ENCODE results near the gene NKD2.

NKD2 gene

DNA sequence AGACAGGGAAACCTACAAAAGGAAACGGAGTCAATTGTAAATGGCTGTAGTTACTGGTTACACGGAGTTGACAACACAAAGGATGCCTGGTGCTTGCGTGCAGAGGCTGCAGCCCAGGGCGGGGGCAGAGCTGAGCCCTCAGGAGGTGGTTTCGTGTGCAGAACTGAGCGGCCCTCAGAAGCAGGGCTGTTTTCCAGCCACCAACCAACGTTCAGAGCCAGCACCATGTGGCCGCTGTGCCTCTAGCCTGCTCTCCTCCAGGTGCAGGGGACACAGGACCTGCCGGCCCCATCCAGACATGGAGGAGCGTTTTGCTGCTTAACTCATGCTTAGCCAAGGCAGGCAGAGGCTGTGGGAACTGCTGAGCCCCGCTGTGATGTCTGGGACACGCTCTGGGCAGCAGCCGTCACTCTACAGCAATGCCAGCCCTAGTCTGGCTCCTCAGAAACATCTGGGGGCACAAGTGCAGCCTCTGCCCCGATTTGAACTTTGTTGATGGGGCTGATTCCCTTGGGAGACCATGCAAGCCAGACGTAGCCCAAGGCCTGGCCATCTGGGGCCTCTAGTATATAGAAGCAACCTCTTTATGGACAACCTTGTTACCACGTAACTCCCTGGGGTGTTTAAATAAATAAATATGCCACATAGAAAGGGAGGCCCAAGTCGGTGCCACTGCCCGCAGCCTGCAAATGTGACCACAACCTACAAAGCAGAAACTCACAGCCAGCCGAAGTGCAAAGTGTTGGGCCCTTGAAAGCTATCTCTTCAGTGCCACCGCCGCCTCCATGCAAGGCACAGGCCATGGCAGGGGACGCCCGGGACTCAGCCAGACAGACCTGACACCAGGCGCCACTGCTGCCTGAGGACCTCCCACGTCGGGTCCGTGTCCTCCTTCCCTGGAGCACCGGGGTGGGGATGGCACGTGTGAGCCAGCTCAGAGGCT is 42.1 kb downstream of the NKD2 start:
- Histone ChIP-seq H3K4me1 (no peaks in the 10 kb centered on the region), H3K27ac (no peak overlapping the region), H3K4me3 (ENCODE audit: low read depth, low read length) (no peak overlapping the region), H3K9me3 (ENCODE audit: control insufficient read depth, low read length) (no peaks in the 10 kb centered on the region), H3K27me3 (ENCODE audit: control insufficient read depth, insufficient read depth, low read length) (no peaks in the 10 kb centered on the region), H3K36me3 (ENCODE audit: control insufficient read depth, insufficient read depth, low read length) (no peaks in the 10 kb centered on the region), H2AFZ (no peak overlapping the region), H3K79me2 (no peaks in the 10 kb centered on the region), H3K4me2 (ENCODE audit: low read length) (no peak overlapping the region), H3K9ac (no peak overlapping the region)
- TF ChIP-seq, protein P1, sequence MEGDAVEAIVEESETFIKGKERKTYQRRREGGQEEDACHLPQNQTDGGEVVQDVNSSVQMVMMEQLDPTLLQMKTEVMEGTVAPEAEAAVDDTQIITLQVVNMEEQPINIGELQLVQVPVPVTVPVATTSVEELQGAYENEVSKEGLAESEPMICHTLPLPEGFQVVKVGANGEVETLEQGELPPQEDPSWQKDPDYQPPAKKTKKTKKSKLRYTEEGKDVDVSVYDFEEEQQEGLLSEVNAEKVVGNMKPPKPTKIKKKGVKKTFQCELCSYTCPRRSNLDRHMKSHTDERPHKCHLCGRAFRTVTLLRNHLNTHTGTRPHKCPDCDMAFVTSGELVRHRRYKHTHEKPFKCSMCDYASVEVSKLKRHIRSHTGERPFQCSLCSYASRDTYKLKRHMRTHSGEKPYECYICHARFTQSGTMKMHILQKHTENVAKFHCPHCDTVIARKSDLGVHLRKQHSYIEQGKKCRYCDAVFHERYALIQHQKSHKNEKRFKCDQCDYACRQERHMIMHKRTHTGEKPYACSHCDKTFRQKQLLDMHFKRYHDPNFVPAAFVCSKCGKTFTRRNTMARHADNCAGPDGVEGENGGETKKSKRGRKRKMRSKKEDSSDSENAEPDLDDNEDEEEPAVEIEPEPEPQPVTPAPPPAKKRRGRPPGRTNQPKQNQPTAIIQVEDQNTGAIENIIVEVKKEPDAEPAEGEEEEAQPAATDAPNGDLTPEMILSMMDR (IDR thresholded peaks at IDR 0.05) = no peak

DNA sequence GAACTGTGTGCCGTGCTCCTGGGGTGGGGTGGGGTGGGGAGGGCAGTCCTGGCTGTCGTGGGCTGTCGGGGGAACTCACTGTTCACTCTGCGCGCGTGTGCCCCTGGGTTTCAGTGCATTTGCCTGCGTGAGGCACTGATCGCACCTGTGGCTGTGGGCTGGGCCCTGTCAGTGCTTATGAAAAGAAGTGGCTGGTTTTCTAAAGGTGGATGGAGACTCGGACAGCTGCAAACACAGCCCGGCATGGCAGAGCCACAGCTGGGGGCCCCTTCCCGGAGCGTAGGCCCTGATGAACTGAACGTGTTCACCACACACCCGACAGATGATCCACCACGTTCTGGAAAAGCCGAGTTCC is 42.7 kb downstream of the NKD2 start:
- Histone ChIP-seq H3K4me3 (ENCODE audit: low read depth, low read length) (no peak overlapping the region), H3K4me2 (ENCODE audit: low read length) (no peak overlapping the region), H2AFZ (no peak overlapping the region), H3K4me1 (no peaks in the 10 kb centered on the region), H3K36me3 (ENCODE audit: control insufficient read depth, insufficient read depth, low read length) (no peaks in the 10 kb centered on the region), H3K9ac (no peak overlapping the region), H3K27me3 (ENCODE audit: control insufficient read depth, insufficient read depth, low read length) (no peaks in the 10 kb centered on the region), H3K27ac (no peak overlapping the region), H3K79me2 (no peaks in the 10 kb centered on the region), H3K9me3 (ENCODE audit: control insufficient read depth, low read length) (no peaks in the 10 kb centered on the region)
- TF ChIP-seq, protein P1 (IDR thresholded peaks at IDR 0.05) = no peak

DNA sequence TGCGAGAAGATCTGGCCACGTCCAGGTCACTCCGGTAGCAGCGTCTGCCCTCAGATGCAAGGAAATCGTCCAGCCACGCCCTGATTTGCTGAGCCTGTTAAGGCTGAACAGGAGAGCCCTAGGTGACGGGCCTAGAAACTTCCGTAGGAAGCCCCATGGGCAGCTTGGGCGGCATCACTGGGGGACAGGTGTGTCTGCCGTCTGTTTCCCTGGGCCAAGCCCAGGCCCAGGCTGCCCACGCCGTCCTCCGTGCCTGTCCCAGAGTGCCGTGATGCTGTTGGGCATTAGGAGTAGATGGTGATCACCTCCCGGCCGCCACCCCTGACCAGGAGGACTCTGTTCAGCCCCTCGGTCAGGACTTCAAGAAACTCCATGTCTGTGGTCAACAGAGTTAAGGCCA is 43.5 kb downstream of the NKD2 start:
- H2AFZ ChIP-seq = no peak overlapping the region
- TF ChIP-seq, protein P1 (IDR thresholded peaks at IDR 0.05) = no peak
- no peaks in the 10 kb centered on the region for H3K36me3 ChIP-seq (ENCODE audit: control insufficient read depth, insufficient read depth, low read length)
- no peaks in the 10 kb centered on the region for H3K9me3 ChIP-seq (ENCODE audit: control insufficient read depth, low read length)
- no peak overlapping the region for H3K4me2 ChIP-seq (ENCODE audit: low read length)
- H3K4me3 ChIP-seq (ENCODE audit: low read depth, low read length) = no peak overlapping the region
- no peaks in the 10 kb centered on the region for H3K4me1 ChIP-seq
- no peak overlapping the region for H3K9ac ChIP-seq
- no peaks in the 10 kb centered on the region for H3K79me2 ChIP-seq
- H3K27me3 ChIP-seq (ENCODE audit: control insufficient read depth, insufficient read depth, low read length) = no peaks in the 10 kb centered on the region
- no peak overlapping the region for H3K27ac ChIP-seq

DNA sequence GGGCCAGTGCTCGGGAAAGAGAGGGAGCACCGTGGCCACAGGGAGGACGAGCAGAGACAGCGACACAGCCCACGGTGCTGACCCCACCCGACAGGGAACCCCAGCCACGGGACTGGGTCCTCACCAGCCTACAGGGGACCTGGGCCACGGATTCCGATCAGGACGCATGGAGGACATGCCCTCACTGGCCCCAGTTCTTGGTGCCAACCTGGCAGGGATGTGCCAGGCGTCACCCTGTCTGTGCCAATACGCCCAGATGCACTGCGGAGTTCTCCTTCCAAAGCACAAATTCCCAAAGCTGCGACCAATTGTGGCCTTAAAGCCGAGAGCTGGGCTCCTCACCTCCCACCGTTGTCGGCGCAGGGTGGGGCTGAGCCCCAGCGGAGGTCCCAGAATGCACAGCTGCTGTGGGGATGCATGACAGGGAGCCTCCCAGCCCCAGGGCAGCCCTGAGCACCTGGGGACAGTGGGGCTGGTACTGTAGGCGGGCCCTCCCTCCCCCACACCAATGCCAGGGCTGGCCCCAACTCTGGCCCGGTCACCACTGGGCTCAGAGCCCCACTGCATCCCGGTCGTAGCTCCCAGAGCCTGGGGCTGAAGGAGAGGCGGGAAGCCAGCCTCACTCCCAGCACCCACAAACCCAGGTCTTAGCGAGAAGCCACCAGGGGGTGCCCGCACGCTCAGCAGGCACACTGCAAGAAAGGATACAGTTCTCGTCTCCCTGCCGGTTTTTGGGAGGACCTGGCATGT is 44.2 kb downstream of the NKD2 start:
- no peak overlapping the region for H3K9ac ChIP-seq
- TF ChIP-seq, protein P1 (IDR thresholded peaks at IDR 0.05) = no peak

More for the DNA sequence above, 44.2 kb downstream of the NKD2 start:
- Histone ChIP-seq H2AFZ (no peak overlapping the region), H3K36me3 (ENCODE audit: control insufficient read depth, insufficient read depth, low read length) (no peaks in the 10 kb centered on the region), H3K27me3 (ENCODE audit: control insufficient read depth, insufficient read depth, low read length) (no peaks in the 10 kb centered on the region), H3K79me2 (no peaks in the 10 kb centered on the region), H3K4me1 (no peaks in the 10 kb centered on the region), H3K4me2 (ENCODE audit: low read length) (no peak overlapping the region), H3K9me3 (ENCODE audit: control insufficient read depth, low read length) (no peaks in the 10 kb centered on the region), H3K27ac (no peak overlapping the region), H3K4me3 (ENCODE audit: low read depth, low read length) (no peak overlapping the region)

Measured in parathyroid adenoma (tissue), 2 donors.